Endothelial cell (in vitro differentiated cells): ENCODE measurements around the gene KCNJ5. TPM values are rescaled to one million over a fixed set of nuclear protein-coding genes. Genes with fewer than 3 reads are reported as not detected.

Experiments used
- DNase-seq: peaks from one replicate; pipeline ENCODE4 v3.0.0; 2021; ENCODE audit warnings: low spot score
- H3K27ac Mint-ChIP-seq: one replicate; pipeline ENCODE4 v1.8.0; 2021; ENCODE audit warnings: mixed read lengths, inconsistent platforms; ENCODE audit not compliant: unreplicated experiment
- H3K27me3 Mint-ChIP-seq: one replicate; pipeline ENCODE4 v1.8.0; 2021; ENCODE audit warnings: mild to moderate bottlenecking, moderate library complexity, mixed read lengths, inconsistent platforms; ENCODE audit not compliant: unreplicated experiment
- H3K36me3 Mint-ChIP-seq: one replicate; pipeline ENCODE4 v1.8.0; 2021; ENCODE audit warnings: mild to moderate bottlenecking, low read depth, mixed read lengths, inconsistent platforms; ENCODE audit not compliant: unreplicated experiment
- H3K4me1 Mint-ChIP-seq: one replicate; pipeline ENCODE4 v1.8.0; 2021; ENCODE audit warnings: mild to moderate bottlenecking, mixed read lengths, inconsistent platforms; ENCODE audit not compliant: unreplicated experiment
- H3K4me3 Mint-ChIP-seq: one replicate; pipeline ENCODE4 v1.8.0; 2021; ENCODE audit warnings: mild to moderate bottlenecking, mixed read lengths, inconsistent platforms; ENCODE audit not compliant: unreplicated experiment
- H3K9me3 Mint-ChIP-seq: one replicate; pipeline ENCODE4 v1.8.0; 2021; ENCODE audit warnings: mixed read lengths, inconsistent platforms; ENCODE audit not compliant: unreplicated experiment
- total RNA-seq: library from RNA; stranded (reverse); fragmentation: NEBNext Ultra II Directional; extraction: Animal tissue kit (Norgen Biotek cat#: 25700); gene quantifications from one replicate; pipeline ENCODE4 v1.2.1, GENCODE V29; 2021; ENCODE audit not compliant: unreplicated experiment
- TF ChIP-seq, protein P1 (sequence below): fragments of 200-600 bp; sonication (generic); IDR thresholded peaks from one replicate; pipeline ENCODE4 v1.5.0; 2021; ENCODE audit warnings: antibody characterized with exemption; ENCODE audit not compliant: unreplicated experiment

The KCNJ5 gene
- total RNA-seq, 1 donor from 2014 or later, result 0.05 TPM

DNA sequence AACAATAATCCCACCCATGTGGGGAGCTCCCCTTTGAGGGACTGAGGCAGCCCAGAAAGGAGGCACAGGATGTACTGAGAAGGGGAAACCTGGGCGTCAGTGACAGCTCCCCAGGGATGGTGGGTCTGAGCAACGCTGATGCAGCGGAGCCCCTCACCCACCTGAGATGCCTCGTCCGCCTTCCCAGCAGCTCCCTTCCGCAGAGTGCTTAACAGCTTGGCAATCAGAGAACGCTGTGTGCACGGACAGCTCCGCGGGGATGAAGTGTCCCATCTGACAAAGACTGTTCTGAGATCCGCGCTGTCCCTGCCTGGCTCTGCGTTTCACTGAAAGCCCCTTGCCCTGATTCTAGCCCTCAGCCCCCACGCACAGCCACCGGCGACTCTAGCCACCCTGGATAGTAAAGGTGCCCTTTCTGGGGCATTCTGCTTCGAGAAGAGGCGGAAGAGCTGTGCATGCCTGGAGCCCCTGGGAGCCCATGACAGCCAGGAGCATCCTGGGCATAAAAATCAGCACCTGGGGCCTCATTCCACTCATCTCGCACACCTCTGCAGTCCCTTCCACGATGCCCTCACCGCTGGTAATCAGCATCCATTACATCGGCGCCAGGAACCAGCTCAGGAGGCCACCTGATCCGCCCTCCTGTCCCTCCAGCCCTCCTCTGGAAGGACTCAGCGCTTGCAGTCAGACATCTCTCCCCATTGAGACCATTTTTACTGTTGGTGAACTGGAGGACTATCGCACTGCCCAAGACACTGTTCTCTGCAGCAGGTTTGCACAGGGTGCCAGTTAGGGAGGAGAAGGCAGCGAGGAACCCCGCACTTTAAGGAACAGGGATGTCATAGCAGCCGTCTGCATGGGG lies 10.7 kb downstream of the KCNJ5 start:
- Mint-ChIP-seq H3K27ac (no peak overlapping the region), H3K4me1 (peaks cover 34% of the 10 kb centered on the region)

DNA sequence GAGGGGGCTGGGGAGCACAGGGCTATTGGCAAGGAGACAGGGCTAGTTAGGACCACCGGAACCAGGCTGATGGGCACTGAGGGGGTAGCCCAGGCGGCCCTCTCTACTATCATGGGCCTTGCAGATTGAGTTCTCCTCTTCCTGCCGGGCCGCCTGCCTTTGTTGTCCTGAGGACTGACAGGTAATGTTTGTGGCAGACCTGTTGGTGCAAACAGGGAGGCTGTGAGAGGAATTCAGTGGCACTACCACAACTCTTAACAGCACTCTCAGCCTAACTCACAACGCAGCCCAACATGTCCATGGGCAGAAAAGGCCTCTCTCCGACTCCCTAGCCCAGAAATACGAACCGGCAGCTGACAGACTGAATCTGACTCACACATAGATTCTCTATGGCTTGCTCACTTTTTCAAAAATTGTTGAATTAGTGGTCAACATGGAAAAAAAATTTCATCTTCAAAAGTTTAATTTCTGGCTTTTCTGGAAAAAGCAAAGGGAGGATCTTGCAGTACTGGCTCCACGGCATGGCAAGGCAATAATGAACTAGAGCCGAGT lies 11.4 kb downstream of the KCNJ5 start:
- Mint-ChIP-seq H3K4me3 (no peak overlapping the region), H3K27ac (no peak overlapping the region), H3K9me3 (no peaks in the 10 kb centered on the region), H3K36me3 (no peaks in the 10 kb centered on the region), H3K4me1 (peaks cover 34% of the 10 kb centered on the region), H3K27me3 (peaks cover 34% of the 10 kb centered on the region)
- no peak for DNase-seq
- TF ChIP-seq, protein P1, sequence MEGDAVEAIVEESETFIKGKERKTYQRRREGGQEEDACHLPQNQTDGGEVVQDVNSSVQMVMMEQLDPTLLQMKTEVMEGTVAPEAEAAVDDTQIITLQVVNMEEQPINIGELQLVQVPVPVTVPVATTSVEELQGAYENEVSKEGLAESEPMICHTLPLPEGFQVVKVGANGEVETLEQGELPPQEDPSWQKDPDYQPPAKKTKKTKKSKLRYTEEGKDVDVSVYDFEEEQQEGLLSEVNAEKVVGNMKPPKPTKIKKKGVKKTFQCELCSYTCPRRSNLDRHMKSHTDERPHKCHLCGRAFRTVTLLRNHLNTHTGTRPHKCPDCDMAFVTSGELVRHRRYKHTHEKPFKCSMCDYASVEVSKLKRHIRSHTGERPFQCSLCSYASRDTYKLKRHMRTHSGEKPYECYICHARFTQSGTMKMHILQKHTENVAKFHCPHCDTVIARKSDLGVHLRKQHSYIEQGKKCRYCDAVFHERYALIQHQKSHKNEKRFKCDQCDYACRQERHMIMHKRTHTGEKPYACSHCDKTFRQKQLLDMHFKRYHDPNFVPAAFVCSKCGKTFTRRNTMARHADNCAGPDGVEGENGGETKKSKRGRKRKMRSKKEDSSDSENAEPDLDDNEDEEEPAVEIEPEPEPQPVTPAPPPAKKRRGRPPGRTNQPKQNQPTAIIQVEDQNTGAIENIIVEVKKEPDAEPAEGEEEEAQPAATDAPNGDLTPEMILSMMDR, result no peak

More for the DNA sequence above, 10.7 kb downstream of the KCNJ5 start:
- H3K4me3 Mint-ChIP-seq, result no peak overlapping the region
- H3K36me3 Mint-ChIP-seq, result no peaks in the 10 kb centered on the region
- peaks cover 34% of the 10 kb centered on the region for H3K27me3 Mint-ChIP-seq
- no peaks in the 10 kb centered on the region for H3K9me3 Mint-ChIP-seq
- DNase-seq, result peak; percentile 32
- TF ChIP-seq, protein P1, result no peak

DNA sequence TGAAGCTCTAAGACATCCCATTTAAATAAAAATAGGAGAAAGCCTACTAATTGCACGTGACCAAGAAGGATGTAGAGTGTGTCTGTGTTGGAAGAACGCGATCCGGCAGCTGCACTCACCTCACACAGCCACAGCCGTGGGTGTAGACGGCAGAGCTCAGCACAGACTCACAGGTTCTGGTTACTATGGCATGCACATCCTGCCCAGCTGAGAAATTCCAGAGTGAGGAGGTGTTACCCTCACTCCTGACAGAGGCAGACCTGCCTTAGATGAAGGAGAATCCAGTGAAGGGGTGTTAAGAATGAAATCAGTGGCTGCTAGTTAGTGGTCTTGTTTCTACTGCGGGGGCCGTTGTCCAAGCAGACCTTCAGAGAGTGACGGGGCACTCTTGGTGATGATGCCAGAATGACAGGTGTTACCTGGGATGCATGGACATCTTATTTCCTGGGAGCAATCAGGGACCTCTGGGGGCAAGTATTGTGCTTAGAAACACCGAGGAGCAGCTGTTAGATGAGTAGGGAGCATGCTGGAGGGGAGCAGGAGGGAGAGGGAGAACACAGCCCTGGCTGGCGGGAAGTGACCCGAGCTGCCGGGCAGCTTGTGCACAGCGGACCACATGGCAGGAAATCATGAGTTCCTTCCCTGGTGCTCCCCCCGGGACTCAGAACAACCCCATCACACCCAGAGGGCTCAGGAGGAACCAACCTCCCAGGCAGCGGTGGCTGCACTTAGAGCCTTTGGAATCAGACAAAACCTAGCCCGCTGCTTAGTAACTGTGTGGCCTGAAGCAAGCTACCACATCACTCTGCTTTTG lies 12.3 kb downstream of the KCNJ5 start:
- H3K36me3 Mint-ChIP-seq, result no peaks in the 10 kb centered on the region
- no peak overlapping the region for H3K27ac Mint-ChIP-seq
- TF ChIP-seq, protein P1, result no peak
- peak; percentile 42 for DNase-seq
- no peaks in the 10 kb centered on the region for H3K9me3 Mint-ChIP-seq
- H3K4me1 Mint-ChIP-seq, result peaks cover 34% of the 10 kb centered on the region
- peak overlapping the region; percentile 51 for H3K4me3 Mint-ChIP-seq
- H3K27me3 Mint-ChIP-seq, result peaks cover 34% of the 10 kb centered on the region

DNA sequence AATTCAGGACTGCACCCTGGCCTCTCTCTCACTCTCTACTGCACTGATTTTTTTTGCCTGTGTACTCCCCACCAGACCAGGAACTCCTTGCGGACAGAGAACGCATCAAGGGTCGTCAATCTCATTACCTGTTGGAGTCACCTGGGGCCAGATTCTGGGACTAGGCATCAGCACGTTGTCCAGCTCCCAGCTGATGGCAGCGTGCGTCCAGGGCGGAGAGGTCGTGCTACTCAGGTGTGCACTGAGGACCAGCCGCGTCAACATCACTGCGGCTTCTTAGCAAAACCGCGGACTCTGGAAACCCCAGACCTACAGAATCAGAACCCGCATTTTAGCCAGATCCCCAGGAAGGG lies 13.1 kb downstream of the KCNJ5 start:
- peaks cover 34% of the 10 kb centered on the region for H3K27me3 Mint-ChIP-seq
- H3K4me1 Mint-ChIP-seq, result peaks cover 34% of the 10 kb centered on the region
- no peak for DNase-seq
- no peaks in the 10 kb centered on the region for H3K9me3 Mint-ChIP-seq
- H3K36me3 Mint-ChIP-seq, result no peaks in the 10 kb centered on the region
- H3K4me3 Mint-ChIP-seq, result peak overlapping the region; percentile 2
- H3K27ac Mint-ChIP-seq, result no peak overlapping the region
- TF ChIP-seq, protein P1, result no peak
